Fibroblast of lung (primary cell): ENCODE measurements around the gene BCO1. TPM values are rescaled to one million over a fixed set of nuclear protein-coding genes. Genes with fewer than 3 reads are reported as not detected.

ENCODE experiments used
- DNase-seq, 2 donors: peaks; one replicate each; pipeline versions ENCODE4 v3.0.0 to v3.0.0-alpha.2; 2010; ENCODE audit warnings: low read depth in 2 of 2
- H2AFZ ChIP-seq: 2 replicates; pipeline ENCODE4 v1.5.1; 2012; ENCODE audit warnings: low read length, control low read depth, inconsistent platforms
- H3K27ac ChIP-seq: 2 replicates; pipeline ENCODE4 v1.5.1; 2011; ENCODE audit warnings: low read length, control low read depth; ENCODE audit not compliant: insufficient read depth
- H3K27me3 ChIP-seq: 2 replicates; pipeline ENCODE4 v1.5.1; 2011; ENCODE audit warnings: mild to moderate bottlenecking, low read length; ENCODE audit not compliant: control insufficient read depth, insufficient read depth
- H3K36me3 ChIP-seq: 2 replicates; pipeline ENCODE4 v1.5.1; 2011; ENCODE audit warnings: low read length; ENCODE audit not compliant: control insufficient read depth, insufficient read depth
- H3K4me1 ChIP-seq: 2 replicates; pipeline ENCODE4 v1.5.1; 2011; ENCODE audit warnings: low read length; ENCODE audit not compliant: control insufficient read depth, insufficient read depth; ENCODE audit errors: extremely low read depth
- H3K4me2 ChIP-seq: 2 replicates; pipeline ENCODE4 v1.5.1; 2011; ENCODE audit warnings: low read length, control low read depth; ENCODE audit not compliant: insufficient read depth; ENCODE audit errors: extremely low read depth
- H3K4me3 ChIP-seq, 4 experiments: fragments of 200-600 bp in 1 of 4; sonication (generic) in 1 of 4; replicated peaks in 1 of 4; 2 replicates each; pipeline ENCODE4 v1.5.1; 2011 to 2016; ENCODE audit warnings: low read length in 4 of 4, low read depth in 3 of 4, mild to moderate bottlenecking in 3 of 4, control low read depth in 2 of 4, inconsistent platforms in 1 of 4, mixed read lengths in 1 of 4; ENCODE audit not compliant: insufficient read depth in 1 of 4; ENCODE audit errors: control extremely low read depth in 1 of 4
- H3K79me2 ChIP-seq: 2 replicates; pipeline ENCODE4 v1.5.1; 2012; ENCODE audit warnings: mild to moderate bottlenecking, low read length, inconsistent platforms; ENCODE audit not compliant: control insufficient read depth, insufficient read depth
- H3K9ac ChIP-seq: 2 replicates; pipeline ENCODE4 v1.5.1; 2011; ENCODE audit warnings: mild to moderate bottlenecking, low read length, control low read depth; ENCODE audit not compliant: insufficient read depth
- H3K9me3 ChIP-seq: 2 replicates; pipeline ENCODE4 v1.5.1; 2012; ENCODE audit warnings: low read depth, low read length; ENCODE audit not compliant: control insufficient read depth, insufficient read depth
- H4K20me1 ChIP-seq: 2 replicates; pipeline ENCODE4 v1.5.1; 2011; ENCODE audit warnings: low read length; ENCODE audit not compliant: control insufficient read depth, insufficient read depth; ENCODE audit errors: extremely low read depth
- CTCF ChIP-seq, 2 donors: IDR thresholded peaks in 1 of 2; conservative IDR thresholded peaks in 1 of 2; 1 replicate in 1 of 2; 2 replicates in 1 of 2; pipeline ENCODE4 v1.5.1; 2011 to 2012; ENCODE audit warnings: low read length in 2 of 2, control low read depth in 1 of 2, inconsistent platforms in 1 of 2, low read depth in 1 of 2, mild to moderate bottlenecking in 1 of 2
- EZH2 ChIP-seq: IDR thresholded peaks from 2 replicates; pipeline ENCODE4 v1.5.1; 2012; ENCODE audit warnings: low read length, control low read depth, mild to moderate bottlenecking; ENCODE audit errors: missing control alignments
- polyA plus RNA-seq, 2 donors: library from polyadenylated mRNA; depleted of rRNA in 1 of 2; stranded (reverse) in 1 of 2; unstranded in 1 of 2; fragments of >200 nt; gene quantifications; 2 replicates each; pipeline ENCODE4 v1.2.1, GENCODE V29; 2011 to 2012; ENCODE audit warnings: missing spikeins in 1 of 2
- total RNA-seq: library from RNA; depleted of rRNA; stranded (reverse); fragments of >200 nt; gene quantifications from 2 replicates; pipeline ENCODE4 v1.2.1, GENCODE V29; 2014

The BCO1 gene
- total and polyA plus RNA-seq, 2 donors (not counting 1 experiment from before 2014, with no cell fraction given) = under 0.01 to 0.05 TPM

GRCh38 chr16:81229811-81230210, 8.7 kb upstream of the BCO1 start:
- Histone ChIP-seq H2AFZ (no peak overlapping the region), H4K20me1 (no peaks in the 10 kb centered on the region), H3K4me3 (no peak overlapping the region), H3K9ac (no peak overlapping the region), H3K4me1 (no peaks in the 10 kb centered on the region), H3K27ac (no peak overlapping the region), H3K9me3 (no peaks in the 10 kb centered on the region), H3K79me2 (no peaks in the 10 kb centered on the region), H3K4me2 (no peak overlapping the region), H3K27me3 (no peaks in the 10 kb centered on the region), H3K36me3 (no peaks in the 10 kb centered on the region)
- DNase-seq = no peak
- no peak for TF ChIP-seq EZH2
- TF ChIP-seq CTCF (conservative IDR thresholded peaks at IDR 0.05 in 1 of 2, IDR thresholded peaks at IDR 0.05 in 1 of 2; ENCODE audit: low read depth in 1 of 2, low read length in 2 of 2) = no peak

GRCh38 chr16:81231014-81231413, 7.5 kb upstream of the BCO1 start:
- Histone ChIP-seq H3K9ac (no peak overlapping the region), H3K27me3 (no peaks in the 10 kb centered on the region), H3K4me1 (no peaks in the 10 kb centered on the region), H2AFZ (no peak overlapping the region), H3K36me3 (no peaks in the 10 kb centered on the region), H3K9me3 (no peaks in the 10 kb centered on the region), H3K4me2 (no peak overlapping the region), H3K79me2 (no peaks in the 10 kb centered on the region), H3K27ac (no peak overlapping the region), H3K4me3 (no peak overlapping the region), H4K20me1 (no peaks in the 10 kb centered on the region)
- DNase-seq = no peak
- TF ChIP-seq EZH2 = no peak
- no peak for TF ChIP-seq CTCF (conservative IDR thresholded peaks at IDR 0.05 in 1 of 2, IDR thresholded peaks at IDR 0.05 in 1 of 2; ENCODE audit: low read depth in 1 of 2, low read length in 2 of 2)

- H3K36me3 ChIP-seq = no peaks in the 10 kb centered on the region
- TF ChIP-seq EZH2 (no peak), CTCF (conservative IDR thresholded peaks at IDR 0.05 in 1 of 2, IDR thresholded peaks at IDR 0.05 in 1 of 2; ENCODE audit: low read depth in 1 of 2, low read length in 2 of 2) (no peak)
- H4K20me1 ChIP-seq = no peaks in the 10 kb centered on the region
- H2AFZ ChIP-seq = no peak overlapping the region
- H3K9ac ChIP-seq = no peak overlapping the region
- no peak for DNase-seq
- H3K4me3 ChIP-seq = no peak overlapping the region
- no peaks in the 10 kb centered on the region for H3K9me3 ChIP-seq
- H3K4me2 ChIP-seq = no peak overlapping the region
- H3K27ac ChIP-seq = no peak overlapping the region
- H3K27me3 ChIP-seq = no peaks in the 10 kb centered on the region
- no peaks in the 10 kb centered on the region for H3K4me1 ChIP-seq
- H3K79me2 ChIP-seq = no peaks in the 10 kb centered on the region
Measured at GRCh38 chr16:81232740-81233367, 5.6 kb upstream of the BCO1 start.
